ENCODE data around the gene OR52K1.
"Not testable (repeated sequence)": the region's sequence is repeated elsewhere in the genome, so short reads cannot be mapped to it uniquely, and the experiment has no call there.

The OR52K1 gene

DNA sequence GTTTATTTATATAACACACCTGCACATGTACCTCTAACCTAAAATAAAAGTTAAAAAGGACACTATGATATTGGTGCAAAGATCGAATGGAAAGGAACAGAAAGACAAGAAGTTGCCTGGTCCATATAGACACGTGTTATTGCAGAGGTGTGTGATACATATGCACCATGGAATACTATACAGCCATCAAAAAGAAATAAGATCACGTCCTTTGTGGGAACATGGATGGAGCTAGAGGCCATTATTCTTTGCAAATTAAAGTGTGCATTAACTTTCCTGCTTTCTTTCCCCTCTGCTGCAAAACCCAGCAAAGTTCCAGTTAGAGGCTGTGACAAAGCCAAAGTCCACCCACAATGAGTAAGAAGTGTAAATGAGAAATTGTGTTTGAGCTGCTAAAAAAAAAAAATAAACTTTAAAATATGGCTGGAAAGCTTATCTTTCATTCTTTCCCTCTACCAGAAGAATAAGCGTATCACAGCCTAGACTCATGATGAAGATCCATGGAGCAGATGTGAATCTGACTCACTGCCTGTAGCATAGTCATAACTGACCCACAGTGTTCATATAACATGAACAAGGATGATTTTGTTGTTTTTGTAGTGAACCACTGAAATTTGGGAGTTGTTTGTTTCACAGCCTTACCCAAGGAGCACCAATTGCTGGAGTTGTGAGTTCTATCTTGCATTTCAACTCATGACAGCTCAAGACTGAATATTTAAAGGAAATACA is 9.6 kb downstream of the OR52K1 start:
- DNase-seq: no peak

DNA sequence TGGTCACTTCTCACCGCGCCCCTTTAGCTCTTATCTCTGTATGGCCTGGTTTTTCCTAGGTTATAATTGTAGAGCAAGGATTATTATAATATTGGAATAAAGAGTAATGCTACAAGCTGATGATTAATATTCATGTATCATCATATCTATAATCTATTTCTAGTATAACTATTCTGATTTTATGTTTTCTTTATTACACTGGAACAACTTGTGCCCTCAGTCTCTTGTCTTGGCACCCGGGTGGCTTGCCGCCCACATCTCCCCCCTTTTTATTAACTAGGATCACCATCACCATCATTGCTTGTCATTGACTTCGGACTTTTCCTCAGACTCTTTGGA is 11.0 kb downstream of the OR52K1 start:
- no peak for DNase-seq

DNA sequence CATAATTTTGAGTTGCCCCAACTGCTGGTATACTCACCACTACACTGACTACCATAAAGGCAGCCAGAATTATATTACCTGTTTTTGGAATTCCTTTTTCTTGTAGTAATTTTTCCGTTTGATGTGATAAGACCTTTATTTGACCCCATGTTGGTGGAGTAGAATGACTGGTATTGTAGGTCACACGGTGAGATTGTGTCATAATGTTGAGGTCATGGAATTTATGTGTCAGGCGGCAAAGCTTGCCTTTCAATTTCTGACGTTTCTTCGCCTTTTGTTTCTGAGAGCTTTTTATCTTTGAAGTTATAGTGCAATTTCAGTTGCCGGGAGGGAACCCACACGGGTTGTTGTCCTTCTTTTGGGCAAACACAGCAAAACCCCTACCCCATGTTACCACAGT is 13.0 kb downstream of the OR52K1 start:
- DNase-seq: no peak

DNA sequence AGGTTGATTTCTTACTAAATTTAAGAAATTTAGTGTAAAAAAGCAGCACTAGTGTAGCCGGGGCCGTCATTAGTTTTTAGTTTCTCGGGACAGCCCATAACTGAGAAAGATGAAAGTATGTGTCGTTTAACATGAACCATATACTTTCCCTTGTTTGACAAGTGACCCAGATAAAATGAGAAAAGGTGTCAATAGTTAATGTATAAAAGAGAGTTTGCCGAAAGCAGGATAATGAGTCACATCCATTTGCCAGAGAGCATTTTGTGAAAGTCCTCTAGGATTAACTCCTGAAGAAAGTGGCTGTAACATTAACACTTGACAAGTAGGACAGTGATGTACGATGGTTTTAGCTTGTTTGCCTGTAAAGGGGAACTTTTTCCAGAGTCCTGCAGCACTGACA is 13.5 kb downstream of the OR52K1 start:
- DNase-seq: no peak

DNA sequence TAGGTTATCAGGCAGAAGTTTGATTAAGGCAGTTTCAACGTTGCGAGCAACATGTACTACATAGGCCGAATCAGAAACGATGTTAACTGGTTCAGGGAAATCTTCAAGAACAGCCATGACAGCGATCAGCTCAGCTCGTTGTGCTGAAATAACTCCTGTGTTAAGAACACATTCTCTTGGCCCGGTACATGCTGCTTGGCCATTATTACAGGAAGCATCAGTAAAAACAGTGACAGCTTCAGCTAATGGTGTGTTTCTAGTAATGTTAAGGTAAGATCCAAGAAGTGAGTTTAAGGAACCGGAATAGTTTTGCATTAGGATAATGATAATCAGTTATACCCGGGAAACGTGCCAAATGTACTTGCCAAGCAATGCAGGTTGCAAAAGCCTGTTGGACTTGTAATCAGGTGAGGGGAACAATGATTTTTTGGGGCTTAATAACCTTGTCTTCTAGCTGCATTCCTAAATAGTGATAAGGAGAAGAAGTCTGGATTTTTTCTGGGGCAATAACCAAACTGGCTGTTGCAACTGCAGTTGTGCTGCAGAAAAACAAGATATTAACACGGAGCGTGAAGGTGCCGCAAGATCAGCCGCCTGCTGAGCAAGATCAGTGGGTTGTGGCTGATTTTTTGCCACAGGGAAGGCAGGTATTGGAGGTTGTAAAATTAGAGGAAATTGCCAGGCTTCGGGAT is 14.3 kb downstream of the OR52K1 start:
- DNase-seq: no peak

DNA sequence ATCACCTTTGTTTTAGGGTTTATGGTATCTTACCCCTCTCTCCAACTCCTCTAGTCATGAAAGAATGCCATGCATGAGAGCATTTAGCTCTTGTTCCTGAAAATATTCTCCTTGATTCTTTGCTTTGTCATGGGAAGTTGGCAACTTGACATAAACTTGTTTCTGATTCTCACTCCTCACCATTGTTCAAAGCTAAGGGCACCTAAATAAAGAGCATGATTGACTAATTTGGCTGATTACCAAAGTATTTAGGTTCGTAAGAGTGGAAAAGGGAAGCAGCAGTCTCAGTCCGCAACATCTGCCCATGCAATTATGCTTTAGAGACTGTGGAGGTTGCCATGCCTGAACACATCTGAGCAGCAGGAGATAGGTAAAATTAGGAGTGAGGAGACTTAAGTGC is 26.4 kb downstream of the OR52K1 start:
- DNase-seq: no peak

DNA sequence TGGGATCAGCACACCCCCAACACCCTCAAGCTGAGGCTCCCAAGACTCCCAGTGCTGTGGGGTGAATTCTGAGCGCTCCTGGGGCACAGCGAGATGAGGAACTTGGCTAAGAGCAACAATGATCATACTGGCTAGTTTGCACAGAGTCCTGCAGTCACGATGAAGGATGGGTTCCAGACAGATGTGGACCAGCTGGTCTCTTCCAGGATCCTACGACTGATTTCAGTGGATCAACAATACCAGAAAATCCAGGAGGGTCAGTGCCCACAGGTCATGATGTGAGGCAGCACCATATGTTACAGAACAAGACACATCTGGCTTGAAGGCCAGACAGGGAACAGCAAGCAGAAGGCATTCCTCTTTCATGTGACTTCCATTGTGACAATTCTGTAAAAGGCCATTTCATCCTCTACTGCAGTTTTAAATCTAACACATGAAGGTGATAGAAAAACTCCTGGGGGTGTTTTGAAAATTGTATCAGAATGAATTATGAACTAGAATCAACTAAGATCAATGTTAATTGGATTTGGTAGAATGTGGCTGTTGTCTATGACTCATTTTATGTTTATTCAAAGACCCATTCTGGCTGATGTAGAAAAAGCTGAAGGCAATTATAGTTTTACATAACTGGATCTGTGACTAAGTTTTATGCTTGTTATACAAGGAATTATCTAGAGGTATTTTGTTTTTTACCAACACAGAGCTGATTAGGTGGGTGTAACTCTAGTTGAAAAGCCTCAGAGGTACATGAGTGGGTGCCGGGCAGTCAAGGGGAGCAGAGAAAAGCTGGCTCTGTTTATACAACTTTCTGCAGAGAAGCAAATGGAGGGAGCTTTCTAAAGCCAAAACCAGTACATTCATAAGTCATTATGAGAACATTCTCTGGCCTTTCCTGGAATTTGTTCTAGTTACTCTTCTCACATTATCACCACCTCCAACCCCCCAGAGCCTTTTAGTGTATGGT is 29.1 kb downstream of the OR52K1 start:
- no peak for DNase-seq

DNA sequence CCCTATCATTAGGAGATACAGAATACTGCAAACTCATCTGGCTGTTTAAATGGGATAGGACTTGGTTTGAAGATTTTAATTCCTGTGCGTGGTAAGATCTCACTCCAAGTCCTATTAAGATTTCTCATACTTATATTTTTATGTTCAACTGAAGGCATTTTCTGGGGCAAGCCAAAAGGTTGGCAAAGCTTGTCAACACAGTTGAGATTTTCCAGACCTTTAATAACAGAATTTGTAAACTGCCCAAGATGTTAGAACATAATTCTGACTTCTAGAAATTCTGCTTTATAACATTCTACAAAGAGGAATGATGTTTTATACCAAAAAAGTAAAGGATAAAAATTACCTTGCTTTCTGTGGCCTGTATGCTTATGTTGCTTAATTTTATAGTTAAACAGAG is 31.8 kb downstream of the OR52K1 start:
- no peak for DNase-seq

DNA sequence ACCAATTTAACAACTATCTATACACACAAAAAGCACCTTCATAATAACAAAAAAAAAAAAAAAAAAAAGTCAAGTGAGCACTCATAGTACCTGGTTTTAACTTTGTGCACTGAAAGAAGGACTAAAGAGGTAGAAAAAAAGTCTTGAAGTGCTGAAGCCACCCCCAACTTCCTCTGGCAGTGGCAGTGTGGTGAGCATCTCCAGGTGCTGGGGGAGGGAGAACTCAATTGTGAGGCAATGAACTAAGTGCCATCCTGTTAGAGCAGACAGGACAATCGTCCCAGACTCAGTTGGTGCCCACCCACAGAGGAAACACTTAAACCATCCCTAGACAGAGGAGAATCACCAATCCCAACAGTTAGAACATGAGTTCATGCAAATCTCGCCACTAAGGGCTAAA is 39.9 kb downstream of the OR52K1 start:
- DNase-seq: no peak

DNA sequence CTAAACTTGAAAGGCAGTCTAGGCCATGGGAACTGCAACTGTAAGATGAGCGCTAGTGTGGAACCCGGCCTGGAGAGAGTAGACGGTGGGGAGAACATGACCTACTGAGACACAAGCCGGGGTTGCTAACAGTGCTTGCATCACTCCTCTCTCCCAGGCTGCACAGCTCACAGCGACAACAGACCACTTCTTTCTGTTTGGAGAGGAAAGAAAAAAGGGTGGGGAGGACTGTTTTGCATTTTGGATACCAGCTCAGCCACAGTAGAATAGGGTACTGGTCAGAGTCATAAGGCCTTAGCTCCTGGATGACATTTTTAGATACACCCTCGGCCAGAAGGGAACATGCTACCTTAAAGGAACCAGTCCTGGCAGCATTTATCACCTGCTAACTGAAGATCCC is 40.3 kb downstream of the OR52K1 start:
- DNase-seq: no peak

DNA sequence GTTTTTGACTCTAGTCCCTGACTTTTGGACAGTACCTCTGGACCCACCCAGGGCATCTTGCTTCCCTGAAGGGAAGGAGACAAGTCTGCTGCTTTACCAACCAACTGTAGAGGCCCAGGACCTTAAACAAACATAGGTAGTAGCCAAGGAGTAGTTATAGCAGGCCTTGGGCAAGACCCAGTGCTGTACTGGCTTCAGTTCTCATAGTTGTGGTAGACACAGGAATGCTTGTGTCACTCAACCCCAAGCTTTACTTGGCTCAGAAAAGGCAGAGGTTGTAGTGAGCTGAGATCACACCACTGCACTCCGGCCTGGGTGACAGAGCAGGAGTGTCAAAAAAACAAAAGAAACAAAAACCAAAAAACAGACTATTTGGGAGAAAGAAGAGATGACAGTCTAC is 41.2 kb downstream of the OR52K1 start:
- DNase-seq: no peak

DNA sequence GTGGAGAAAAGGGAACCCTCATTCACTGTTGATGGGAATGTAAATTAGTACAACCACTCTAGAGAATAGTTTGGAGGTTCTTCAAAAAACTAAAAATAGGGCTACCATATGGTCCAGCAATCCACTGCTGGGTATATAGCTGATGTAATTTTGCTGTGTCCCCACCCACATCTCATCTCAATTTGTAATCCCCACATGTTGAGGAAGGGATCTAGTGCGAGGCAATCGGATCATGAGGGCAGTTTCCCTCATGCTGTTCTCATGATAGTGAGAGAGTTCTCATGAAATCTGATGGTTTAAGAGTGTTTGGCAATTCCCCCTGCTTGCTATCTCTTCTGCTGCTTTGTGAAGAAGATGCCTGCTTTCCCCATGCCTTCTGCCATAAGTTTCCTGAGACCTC is 45.5 kb downstream of the OR52K1 start:
- no peak for DNase-seq

DNA sequence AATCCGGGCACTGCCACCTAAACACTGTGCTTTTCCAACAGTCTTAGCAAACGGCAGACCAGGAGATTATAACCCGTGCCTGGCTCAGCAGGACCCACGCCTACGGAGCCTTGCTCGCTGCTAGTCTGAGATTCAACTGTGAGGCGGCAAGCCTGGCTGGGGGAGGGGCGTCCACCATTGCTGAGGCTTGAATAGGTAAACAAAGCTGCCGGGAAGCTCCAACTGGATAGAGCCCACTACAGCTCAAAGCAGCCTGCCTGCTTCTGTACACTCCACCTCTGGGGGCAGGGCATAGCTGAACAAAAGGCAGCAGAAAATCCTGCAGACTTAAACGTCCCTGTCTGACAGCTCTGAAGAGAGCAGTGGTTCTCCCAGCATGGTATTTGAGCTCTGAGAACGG is 49.2 kb downstream of the OR52K1 start:
- not testable (repeated sequence) for DNase-seq

DNA sequence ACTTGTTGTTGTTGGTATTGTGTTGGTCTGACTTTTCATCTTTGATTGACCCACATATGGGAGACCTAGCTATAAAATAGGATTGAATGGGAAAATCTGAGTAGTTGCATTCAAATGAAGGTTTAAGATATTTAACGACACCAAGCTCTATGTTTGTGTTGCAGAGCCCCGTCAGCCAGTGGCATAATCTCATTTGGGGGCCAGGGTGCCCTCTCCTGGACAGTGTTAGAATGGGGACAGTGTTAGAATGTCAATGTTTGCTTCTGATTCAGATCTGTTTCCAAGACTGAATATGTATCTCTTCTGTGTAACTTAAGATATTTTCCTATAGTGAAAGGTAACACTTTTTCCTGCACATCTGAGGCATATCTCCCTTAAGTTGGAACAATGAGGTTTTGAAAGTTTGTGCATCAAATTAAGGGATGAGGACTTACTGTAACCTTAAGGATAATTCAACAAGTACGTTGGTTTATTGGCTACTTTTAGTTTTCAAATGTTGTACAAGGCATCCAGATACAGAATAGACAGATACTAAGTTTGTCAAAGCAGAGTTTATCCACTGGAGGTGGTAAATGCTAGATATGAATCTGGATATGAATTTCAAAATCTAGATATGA is 57.3 kb downstream of the OR52K1 start:
- peak in 2 of 5 experiments; percentile 14 to 32 for DNase-seq

DNA sequence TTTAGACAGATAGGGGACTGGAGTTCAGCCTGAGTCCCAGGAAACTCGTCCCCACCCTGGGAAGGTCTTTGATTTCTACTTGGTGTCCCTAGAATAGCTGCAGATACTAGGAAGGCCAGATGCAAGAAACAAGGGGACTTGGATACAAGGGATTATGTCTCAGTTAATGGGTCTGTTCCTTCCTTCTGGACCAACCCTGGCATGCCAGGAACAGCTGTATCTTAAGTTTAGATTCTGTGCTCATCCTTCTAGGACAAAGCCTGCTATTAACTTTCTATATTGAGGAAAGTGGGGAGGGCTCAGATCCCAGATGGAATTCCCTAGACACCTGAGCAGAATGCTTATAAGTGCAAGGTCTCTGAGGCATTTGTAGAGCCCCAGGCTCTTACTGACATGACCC is 58.6 kb downstream of the OR52K1 start:
- no peak for DNase-seq

Data from T-helper 2 cell (primary cell).